ENCODE measurements around the gene LCMT1.

Gene LCMT1

GRCh38 chr16:25199457-25199856, 87.9 kb downstream of the LCMT1 start:
- no peak for DNase-seq (ENCODE audit: low read depth)

GRCh38 chr16:25210758-25211157, 99.2 kb downstream of the LCMT1 start:
- no peak for DNase-seq (ENCODE audit: low read depth)

GRCh38 chr16:25212636-25213035, 101.1 kb downstream of the LCMT1 start:
- DNase-seq (ENCODE audit: low read depth): no peak

GRCh38 chr16:25213709-25214397, 102.3 kb downstream of the LCMT1 start:
- DNase-seq (ENCODE audit: low read depth): no peak

GRCh38 chr16:25217112-25217511, 105.6 kb downstream of the LCMT1 start:
- no peak for DNase-seq (ENCODE audit: low read depth)

GRCh38 chr16:25217921-25218320, 106.4 kb downstream of the LCMT1 start:
- no peak for DNase-seq (ENCODE audit: low read depth)

- DNase-seq (ENCODE audit: low read depth): no peak
Measured at GRCh38 chr16:25219070-25219737, 107.7 kb downstream of the LCMT1 start.

- DNase-seq (ENCODE audit: low read depth): no peak
Measured at GRCh38 chr16:25222959-25223358, 111.4 kb downstream of the LCMT1 start.

GRCh38 chr16:25223964-25224363, 112.4 kb downstream of the LCMT1 start:
- DNase-seq (ENCODE audit: low read depth): no peak

GRCh38 chr16:25224731-25225319, 113.3 kb downstream of the LCMT1 start:
- DNase-seq (ENCODE audit: low read depth): no peak

All from stimulated activated CD8-positive, alpha-beta memory T cell treated with anti-CD3 and anti-CD28 coated beads, Interleukin-4, amount 100 ng/mL, for 24 hours (primary cell).